ENCODE results near the gene TAS2R20.
"Not testable (repeated sequence)": the region's sequence is repeated elsewhere in the genome, so short reads cannot be mapped to it uniquely, and the experiment has no call there.

The TAS2R20 gene

GRCh38 chr12:10998204-10998603 is at the start of gene TAS2R20:
Gene TAS2R20, minus strand, starts transcription at chr12:10998304. Its CDS starts 429 bp downstream, at chr12:10997875.
- no peak for DNase-seq

GRCh38 chr12:11041366-11041765 is 43.3 kb upstream of the TAS2R20 start:
- DNase-seq, result not testable (repeated sequence)

- no peak for DNase-seq
Observed at GRCh38 chr12:11040162-11040561, 42.1 kb upstream of the TAS2R20 start.

GRCh38 chr12:11039171-11039570 is 41.1 kb upstream of the TAS2R20 start:
- DNase-seq, result no peak

- not testable (repeated sequence) for DNase-seq
Observed at GRCh38 chr12:11033959-11034358, 35.9 kb upstream of the TAS2R20 start.

- no peak for DNase-seq
Observed at GRCh38 chr12:11031307-11031706, 33.2 kb upstream of the TAS2R20 start, which contains the start of gene TAS2R31. Gene TAS2R31, minus strand, starts transcription at chr12:11031407. Its CDS starts 72 bp downstream, at chr12:11031335.

- DNase-seq, result no peak
Observed at GRCh38 chr12:11026118-11026517, 28.0 kb upstream of the TAS2R20 start.

- no peak for DNase-seq
Observed at GRCh38 chr12:11023387-11023786, 25.3 kb upstream of the TAS2R20 start.

GRCh38 chr12:11022520-11022919 is 24.4 kb upstream of the TAS2R20 start, which contains the start of gene TAS2R19:
Gene TAS2R19, minus strand, starts transcription at chr12:11022620. Its CDS starts 49 bp downstream, at chr12:11022571.
- DNase-seq, result no peak

- no peak for DNase-seq
Observed at GRCh38 chr12:11016937-11017336, 18.8 kb upstream of the TAS2R20 start.

- DNase-seq, result no peak
Observed at GRCh38 chr12:11015775-11016430, 17.8 kb upstream of the TAS2R20 start.

GRCh38 chr12:11014234-11014633 is 16.1 kb upstream of the TAS2R20 start:
- DNase-seq, result no peak

GRCh38 chr12:11007608-11008007 is 9.5 kb upstream of the TAS2R20 start:
- DNase-seq, result no peak

GRCh38 chr12:10994307-10994706 is 3.8 kb downstream of the TAS2R20 start:
- no peak for DNase-seq

GRCh38 chr12:10989107-10989506 is 9.0 kb downstream of the TAS2R20 start:
- DNase-seq, result no peak

- DNase-seq, result no peak
Observed at GRCh38 chr12:10986812-10987211, 11.3 kb downstream of the TAS2R20 start, which contains the start of gene TAS2R50. Gene TAS2R50, minus strand, starts transcription at chr12:10986912. Its CDS starts 52 bp downstream, at chr12:10986860.

GRCh38 chr12:10982244-10982643 is 15.9 kb downstream of the TAS2R20 start:
- no peak for DNase-seq

- DNase-seq, result no peak
Observed at GRCh38 chr12:10974965-10975364, 23.1 kb downstream of the TAS2R20 start.

GRCh38 chr12:10968765-10969456 is 29.2 kb downstream of the TAS2R20 start:
- DNase-seq, result no peak

GRCh38 chr12:10967409-10967808 is 30.7 kb downstream of the TAS2R20 start:
- DNase-seq, result no peak

GRCh38 chr12:10966314-10966713 is 31.8 kb downstream of the TAS2R20 start:
- no peak for DNase-seq

- DNase-seq, result no peak
Observed at GRCh38 chr12:10965476-10965875, 32.6 kb downstream of the TAS2R20 start.

- no peak for DNase-seq
Observed at GRCh38 chr12:10960211-10960610, 37.9 kb downstream of the TAS2R20 start.

GRCh38 chr12:10959804-10960203 is 38.3 kb downstream of the TAS2R20 start:
- DNase-seq, result no peak

Measured in retina (tissue), 1 donor.